GM11168 (cell line): Measurements from ENCODE around the gene CCBE1.
"Not testable (repeated sequence)": the region's sequence is repeated elsewhere in the genome, so short reads cannot be mapped to it uniquely, and the experiment has no call there.

Source experiments
- in situ Hi-C: fragments of 300-500 bp; cut with MboI; formaldehyde crosslinking; loops from one replicate; pipeline ENCODE4 v1.12.0; 2022; ENCODE audit warnings: low sequenced_read_pairs; ENCODE audit not compliant: unreplicated experiment

The CCBE1 gene

DNA sequence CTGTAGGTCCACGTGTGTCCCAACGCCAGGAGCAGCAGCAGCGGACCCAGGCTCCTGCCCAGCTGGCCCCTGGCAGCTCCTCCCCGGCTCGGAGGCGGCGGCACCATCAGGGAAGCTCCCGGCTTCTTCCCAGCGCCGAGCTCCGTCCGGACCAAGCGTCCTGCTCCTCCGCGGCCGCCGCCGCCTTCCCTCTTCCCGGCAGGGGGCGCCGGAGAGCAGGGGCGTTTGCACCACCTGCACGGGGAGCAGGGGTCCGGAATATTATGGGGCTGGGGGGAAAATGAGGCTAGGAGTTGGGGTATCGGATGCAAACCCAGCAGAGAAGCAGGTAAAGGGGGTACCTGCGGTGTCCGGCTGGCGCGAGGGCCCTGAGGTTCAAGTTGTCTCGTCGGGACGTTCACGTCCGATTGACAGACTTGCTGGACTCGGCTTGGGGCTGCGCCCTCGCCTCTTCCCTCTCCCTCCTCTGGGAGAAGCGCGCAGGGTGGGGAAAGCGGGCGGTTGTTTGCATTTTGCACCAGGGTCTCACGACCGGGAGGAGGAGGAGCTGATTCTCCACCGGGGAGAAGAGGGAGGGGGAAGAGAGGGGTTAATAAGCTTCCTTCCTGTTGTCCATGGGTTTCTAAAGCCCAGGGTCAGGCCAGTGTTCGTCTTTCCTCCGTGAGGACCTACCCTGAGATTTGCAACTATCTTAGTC lies at the start of gene CCBE1:
Gene CCBE1 (minus strand): TSS at position 188 of the 697 bp plus-strand sequence.
- in situ Hi-C loops, result no loop called here

DNA sequence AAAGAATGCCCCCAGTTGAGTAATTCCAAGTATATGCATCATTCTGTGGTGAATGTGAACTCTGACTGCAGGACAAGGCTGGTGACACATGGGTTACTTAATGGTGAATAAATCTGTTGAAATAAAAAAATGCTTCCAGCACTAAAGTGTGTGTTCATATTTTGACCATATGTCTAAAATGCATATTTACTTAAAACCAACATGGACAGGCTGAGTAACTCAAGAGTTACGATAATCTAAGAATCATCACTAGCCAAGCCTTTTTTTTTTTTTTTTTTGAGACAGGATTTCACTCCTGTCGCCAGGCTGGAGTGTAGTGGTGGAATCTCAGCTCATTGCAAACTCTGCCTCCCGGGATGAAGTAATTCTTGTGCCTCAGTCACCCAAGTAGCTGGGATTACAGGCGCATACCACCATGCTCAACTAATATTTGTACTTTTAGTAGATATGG lies 47.1 kb upstream of the CCBE1 start:
- in situ Hi-C loops, result no loop called here

- in situ Hi-C loops, result no loop called here
Observed at GRCh38 chr18:59743566-59743965, 46.3 kb upstream of the CCBE1 start.

GRCh38 chr18:59742325-59743111 lies 45.3 kb upstream of the CCBE1 start:
- in situ Hi-C loops, result no loop called here

GRCh38 chr18:59740141-59740540 lies 42.9 kb upstream of the CCBE1 start:
- in situ Hi-C loops, result no loop called here

DNA sequence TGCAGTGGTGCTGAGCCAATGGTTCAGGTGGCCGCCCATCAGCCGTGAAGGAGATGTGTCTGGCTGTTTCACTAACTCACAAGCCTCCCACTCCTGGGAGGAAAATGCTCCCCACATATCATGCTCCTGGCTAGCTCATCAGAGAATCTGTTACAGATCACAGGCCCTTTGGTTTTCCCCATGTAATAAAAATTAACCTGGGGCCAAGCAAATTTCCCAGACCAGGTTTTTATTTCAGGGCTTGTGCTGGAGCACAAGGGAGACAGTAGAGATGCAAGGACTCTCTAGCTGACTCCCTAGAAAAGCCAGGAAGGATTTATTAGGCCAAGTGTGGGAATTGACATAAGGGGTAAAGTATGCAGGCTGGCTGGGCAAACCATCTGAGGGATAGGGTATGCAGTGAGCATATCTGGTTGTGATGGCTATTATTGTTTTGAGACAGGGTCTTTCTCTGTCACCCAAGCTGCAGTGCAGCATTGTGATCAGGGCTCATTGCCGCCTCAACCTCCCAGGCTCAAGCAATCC lies 40.6 kb upstream of the CCBE1 start:
- in situ Hi-C loops, result no loop called here

DNA sequence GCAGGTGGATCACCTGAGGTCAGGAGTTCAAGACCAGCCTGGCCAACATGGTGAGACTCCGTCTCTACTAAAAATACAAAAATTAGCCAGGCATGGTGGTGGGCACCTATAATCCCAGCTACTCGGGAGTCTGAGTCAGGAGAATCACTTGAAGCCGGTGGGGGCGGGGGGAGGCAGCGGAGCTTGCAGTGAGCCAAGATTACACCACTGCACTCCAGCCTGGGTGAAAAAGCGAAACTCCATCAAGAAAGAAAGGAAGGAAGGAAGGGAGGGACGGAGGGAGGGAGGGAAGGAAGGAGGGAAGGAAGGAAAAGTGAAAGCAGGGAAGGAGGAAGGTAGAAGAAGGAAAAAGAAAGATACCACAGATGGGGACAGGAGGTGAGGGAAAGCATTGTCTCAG lies 40.1 kb upstream of the CCBE1 start:
- in situ Hi-C loops, result not testable (repeated sequence)

DNA sequence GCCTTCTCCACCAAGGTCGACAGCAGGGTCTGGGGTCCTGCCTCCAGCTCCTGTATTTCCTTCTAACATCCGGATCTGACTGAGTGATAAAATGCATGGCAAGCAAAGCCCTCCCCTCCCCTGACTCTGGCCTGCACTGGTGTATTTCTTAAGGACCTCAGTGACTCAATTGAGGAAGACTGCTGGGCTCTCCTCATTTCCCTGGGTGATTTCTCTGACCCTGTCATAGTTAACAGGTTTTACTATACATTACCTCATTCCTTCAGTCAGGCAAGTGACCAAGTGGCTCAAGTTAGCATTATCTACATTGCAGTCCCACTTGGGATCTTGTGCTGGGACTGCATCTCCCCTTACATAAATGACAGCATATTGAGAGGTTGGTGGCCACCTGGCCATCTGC lies 38.8 kb upstream of the CCBE1 start:
- in situ Hi-C loops, result no loop called here

- in situ Hi-C loops, result no loop called here
Observed at GRCh38 chr18:59735269-59735860, 38.1 kb upstream of the CCBE1 start.

DNA sequence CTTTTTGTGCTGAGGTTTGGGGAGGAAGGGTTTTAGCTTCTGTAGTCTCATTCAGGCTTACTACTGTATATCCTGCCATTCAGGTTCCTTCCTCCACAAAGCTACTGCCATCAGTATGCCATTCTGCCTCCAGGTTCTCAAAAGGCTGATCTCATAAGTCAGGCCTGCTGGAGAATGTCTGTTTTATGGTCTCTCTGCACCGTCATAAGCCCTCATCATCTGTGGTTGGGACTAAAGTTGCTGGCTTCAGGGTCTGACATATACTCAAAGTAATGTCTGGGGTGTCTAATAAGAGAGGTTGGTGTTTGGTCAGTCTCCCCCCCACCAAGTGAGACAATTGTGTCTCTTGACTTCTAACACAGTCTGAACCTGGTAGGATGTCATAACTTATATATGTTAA lies 36.2 kb upstream of the CCBE1 start:
- in situ Hi-C loops, result no loop called here

GRCh38 chr18:59730896-59731295 lies 33.7 kb upstream of the CCBE1 start:
- in situ Hi-C loops, result no loop called here

DNA sequence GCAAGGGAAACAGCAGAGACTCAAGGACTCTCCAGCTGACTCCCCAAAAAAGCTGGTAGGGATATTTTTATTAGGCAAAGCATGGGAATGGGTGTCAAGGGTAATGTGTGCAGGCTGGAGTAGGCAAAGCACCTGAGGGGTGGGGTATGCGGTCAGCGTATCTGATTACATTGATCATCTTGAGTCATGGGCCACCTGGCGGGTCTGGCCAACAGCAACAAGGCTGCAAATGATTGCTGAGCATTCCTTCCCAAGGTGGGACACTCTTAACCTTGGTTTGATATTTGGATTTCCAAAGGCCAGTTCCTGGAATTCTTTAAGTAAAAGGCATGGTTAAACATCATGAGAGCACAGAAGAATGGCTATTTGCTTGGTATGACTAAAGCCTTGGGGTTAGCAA lies 32.6 kb upstream of the CCBE1 start:
- in situ Hi-C loops, result no loop called here

- in situ Hi-C loops, result no loop called here
Observed at GRCh38 chr18:59728816-59729215, 31.6 kb upstream of the CCBE1 start.

DNA sequence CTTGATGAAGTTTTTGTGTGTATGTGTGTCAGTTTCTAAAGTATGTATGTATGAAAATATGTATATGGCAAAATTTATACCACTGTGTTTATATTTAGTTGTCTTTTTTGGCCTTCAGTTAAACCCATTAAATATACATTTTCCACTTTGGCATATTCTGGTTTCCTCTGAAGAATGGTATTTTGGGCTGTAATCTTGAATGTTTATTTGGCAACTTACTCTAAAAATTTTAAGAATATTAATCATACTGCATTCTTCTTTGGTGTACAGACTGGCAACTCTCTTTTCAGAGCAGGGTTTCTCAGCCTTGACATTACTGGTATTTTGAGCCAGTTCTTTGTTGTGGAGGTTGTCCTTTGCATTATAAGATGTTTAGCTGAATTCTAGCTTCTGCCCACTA lies 27.9 kb upstream of the CCBE1 start:
- in situ Hi-C loops, result no loop called here

GRCh38 chr18:59724103-59724502 lies 26.9 kb upstream of the CCBE1 start:
- in situ Hi-C loops, result no loop called here

DNA sequence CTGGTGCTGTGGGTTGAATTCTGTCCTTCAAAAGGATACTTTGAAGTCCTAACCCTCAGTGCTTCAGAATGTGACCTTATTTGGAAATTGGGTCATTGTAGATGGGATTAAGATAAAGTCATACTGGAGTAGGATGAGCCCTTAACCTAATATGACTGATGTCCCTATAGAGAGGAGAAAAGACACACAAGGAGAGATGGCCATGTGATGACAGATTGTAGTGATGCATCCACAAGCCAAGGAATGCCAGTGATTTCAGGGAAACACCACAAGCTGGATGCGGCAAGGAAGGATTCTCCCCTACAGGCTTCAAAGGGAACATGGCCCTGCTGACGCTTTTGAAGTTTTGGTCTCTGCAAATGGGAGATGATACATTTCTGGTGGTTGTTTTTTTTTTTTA lies 24.7 kb upstream of the CCBE1 start:
- in situ Hi-C loops, result no loop called here

- in situ Hi-C loops, result no loop called here
Observed at GRCh38 chr18:59721211-59721610, 24.0 kb upstream of the CCBE1 start.

DNA sequence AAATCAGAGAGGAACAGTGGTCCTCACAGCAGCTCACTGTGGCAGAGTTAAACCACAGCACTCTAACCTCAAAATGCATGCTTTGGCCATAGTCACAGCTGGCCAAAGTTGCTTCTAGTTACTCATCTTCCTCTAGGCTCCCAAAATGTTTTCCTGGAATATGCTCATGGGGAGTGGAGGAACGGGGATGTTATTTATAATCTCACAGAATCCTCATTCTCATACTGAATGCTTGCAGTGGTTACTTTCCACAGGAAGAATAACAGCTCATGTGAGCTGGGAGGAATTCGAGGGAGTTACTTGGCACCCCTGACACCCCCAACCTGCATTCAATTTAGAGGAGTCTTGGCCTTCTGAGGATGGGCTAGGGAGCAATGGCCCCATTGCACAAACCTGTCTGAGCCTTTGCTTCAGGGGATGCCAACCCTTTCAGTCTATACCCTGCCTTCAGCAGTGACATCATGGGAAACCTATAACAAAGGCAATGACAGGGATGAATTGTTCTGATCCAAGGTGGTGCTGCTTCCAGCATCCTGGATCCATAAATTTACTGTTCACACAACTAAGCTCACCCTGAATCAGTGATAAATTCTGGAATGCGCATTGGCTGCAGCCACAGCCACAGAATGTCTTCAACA lies 22.4 kb upstream of the CCBE1 start:
- in situ Hi-C loops, result no loop called here

DNA sequence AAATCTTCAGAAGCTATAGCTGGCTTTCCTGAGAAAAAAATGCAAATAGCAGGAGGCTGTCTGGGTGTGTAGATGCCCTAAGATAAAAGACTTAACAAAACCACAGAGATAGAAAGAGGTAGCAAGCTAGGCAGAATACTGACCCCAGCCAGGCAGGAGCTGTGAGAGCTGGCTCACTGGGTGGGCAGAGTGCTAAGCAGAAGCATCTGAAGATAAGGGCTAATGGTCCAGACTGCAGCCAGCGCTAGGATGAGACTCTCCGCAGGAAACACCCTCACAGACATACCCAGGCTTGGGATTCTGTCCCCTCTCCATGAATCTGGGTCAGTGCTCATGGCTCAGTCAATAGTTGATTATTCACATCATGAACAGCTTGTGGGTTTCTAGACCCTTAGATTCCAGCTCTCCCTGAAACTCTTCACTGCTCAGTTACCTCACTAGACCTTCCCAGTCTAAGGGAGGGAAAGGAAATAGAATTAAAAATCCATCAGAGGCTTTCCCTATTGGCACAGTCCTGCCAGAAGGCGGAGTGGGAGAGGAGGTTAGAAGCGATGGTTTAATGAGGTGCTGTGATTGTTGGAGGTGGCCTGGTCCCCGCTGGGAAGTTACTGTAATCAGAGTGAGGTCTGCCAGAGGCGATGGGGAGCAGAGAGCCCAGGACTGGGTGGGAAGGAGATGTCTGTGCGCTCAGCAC lies 21.4 kb upstream of the CCBE1 start:
- in situ Hi-C loops, result no loop called here

GRCh38 chr18:59718108-59718463 lies 20.9 kb upstream of the CCBE1 start:
- in situ Hi-C loops, result no loop called here
